Nephron progenitor cell (in vitro differentiated cells): ENCODE data around the gene METAP1.
"Not testable (repeated sequence)": the region's sequence is repeated elsewhere in the genome, so short reads cannot be mapped to it uniquely, and the experiment has no call there.

Experiments
- DNase-seq: peaks from one replicate; pipeline ENCODE4 v3.0.0; 2021
- H3K27ac Mint-ChIP-seq: 2 replicates; pipeline ENCODE4 v1.8.0; 2021; ENCODE audit warnings: mild to moderate bottlenecking, moderate library complexity, mixed read lengths
- H3K27me3 Mint-ChIP-seq: 2 replicates; pipeline ENCODE4 v1.8.0; 2021; ENCODE audit warnings: mild to moderate bottlenecking, low read depth, mixed read lengths; ENCODE audit not compliant: poor library complexity
- H3K36me3 Mint-ChIP-seq: 2 replicates; pipeline ENCODE4 v1.8.0; 2021; ENCODE audit warnings: low read depth, mixed read lengths
- H3K4me1 Mint-ChIP-seq: 2 replicates; pipeline ENCODE4 v1.8.0; 2021; ENCODE audit warnings: mixed read lengths
- H3K4me3 Mint-ChIP-seq: 2 replicates; pipeline ENCODE4 v1.8.0; 2021; ENCODE audit warnings: mild to moderate bottlenecking, moderate library complexity, mixed read lengths
- H3K9me3 Mint-ChIP-seq: 2 replicates; pipeline ENCODE4 v1.8.0; 2021; ENCODE audit warnings: mild to moderate bottlenecking, moderate library complexity, mixed read lengths
- CTCF ChIP-seq: fragments of 200-600 bp; sonication (generic); IDR thresholded peaks from 2 replicates; pipeline ENCODE4 v1.5.0; 2021; ENCODE audit warnings: antibody characterized with exemption

Gene METAP1

GRCh38 chr4:99088481-99089365 is 93.2 kb downstream of the METAP1 start, which contains the start of gene ADH5:
Gene ADH5 (minus strand): TSS chr4:99088788. CDS start chr4:99088700, 88 bp downstream.
- TF ChIP-seq CTCF = no peak
- Mint-ChIP-seq H3K4me3 (peak within 1 kb of the TSS; percentile 96), H3K27me3 (no peaks in the 10 kb centered on the region), H3K27ac (peak within 1 kb of the TSS; percentile 99), H3K36me3 (peaks cover 51% of the 10 kb centered on the region), H3K9me3 (peaks cover 20% of the 10 kb centered on the region), H3K4me1 (peaks cover 55% of the 10 kb centered on the region)
- peak; percentile 86 for DNase-seq

- Mint-ChIP-seq H3K27ac (peak overlapping the region; percentile 94), H3K27me3 (no peaks in the 10 kb centered on the region), H3K4me3 (peak overlapping the region; percentile 96), H3K4me1 (peaks cover 50% of the 10 kb centered on the region), H3K9me3 (peaks cover 26% of the 10 kb centered on the region), H3K36me3 (peaks cover 33% of the 10 kb centered on the region)
- DNase-seq = no peak
- no peak for TF ChIP-seq CTCF
Measured at GRCh38 chr4:99090481-99091215, 95.1 kb downstream of the METAP1 start.

GRCh38 chr4:99091216-99091575 is 95.7 kb downstream of the METAP1 start:
- peaks cover 31% of the 10 kb centered on the region for H3K36me3 Mint-ChIP-seq
- DNase-seq = no peak
- H3K27ac Mint-ChIP-seq = peak overlapping the region; percentile 94
- H3K9me3 Mint-ChIP-seq = peaks cover 26% of the 10 kb centered on the region
- peaks cover 48% of the 10 kb centered on the region for H3K4me1 Mint-ChIP-seq
- no peak for TF ChIP-seq CTCF
- H3K27me3 Mint-ChIP-seq = no peaks in the 10 kb centered on the region
- peak overlapping the region; percentile 96 for H3K4me3 Mint-ChIP-seq

GRCh38 chr4:99091841-99092240 is 96.3 kb downstream of the METAP1 start:
- peaks cover 42% of the 10 kb centered on the region for H3K4me1 Mint-ChIP-seq
- peaks cover 32% of the 10 kb centered on the region for H3K36me3 Mint-ChIP-seq
- peak overlapping the region; percentile 94 for H3K27ac Mint-ChIP-seq
- peaks cover 32% of the 10 kb centered on the region for H3K9me3 Mint-ChIP-seq
- H3K4me3 Mint-ChIP-seq = peak overlapping the region; percentile 96
- not testable (repeated sequence) for DNase-seq, H3K27me3 Mint-ChIP-seq

- Mint-ChIP-seq H3K4me3 (no peak overlapping the region), H3K36me3 (peaks cover 46% of the 10 kb centered on the region), H3K9me3 (peaks cover 32% of the 10 kb centered on the region), H3K27ac (no peak overlapping the region), H3K4me1 (no peaks in the 10 kb centered on the region), H3K27me3 (no peaks in the 10 kb centered on the region)
- DNase-seq = no peak
- no peak for TF ChIP-seq CTCF
Measured at GRCh38 chr4:99099311-99099710, 103.8 kb downstream of the METAP1 start.

GRCh38 chr4:99099814-99100213 is 104.3 kb downstream of the METAP1 start:
- not testable (repeated sequence) for H3K27me3 Mint-ChIP-seq, H3K4me1 Mint-ChIP-seq, DNase-seq, H3K4me3 Mint-ChIP-seq
- Mint-ChIP-seq H3K36me3 (peaks cover 46% of the 10 kb centered on the region), H3K9me3 (peaks cover 32% of the 10 kb centered on the region), H3K27ac (peak overlapping the region; percentile 45)
